Vagina (tissue), 2 donors: Measurements from ENCODE around the gene LMO2.

ENCODE experiments used
- CTCF ChIP-seq, 3 experiments: fragments of 450-650 bp in 2 of 3; fragments of 200-600 bp in 1 of 3; sonication (generic) in 1 of 3; IDR thresholded peaks; one replicate each; pipeline ENCODE4 v1.5.1; 2017 to 2019; ENCODE audit warnings: antibody characterized with exemption in 3 of 3, mild to moderate bottlenecking in 2 of 3, moderate library complexity in 2 of 3
- POLR2A ChIP-seq, 2 donors: fragments of 450-650 bp; IDR thresholded peaks; one replicate each; pipeline ENCODE4 v1.6.1; 2017; ENCODE audit warnings: antibody characterized with exemption in 2 of 2, mild to moderate bottlenecking in 2 of 2, moderate library complexity in 2 of 2
- POLR2AphosphoS5 ChIP-seq, 2 donors: sonication (generic); formaldehyde crosslinking; IDR thresholded peaks; one replicate each; pipeline ENCODE4 v1.9.0; 2017; ENCODE audit warnings: antibody characterized with exemption in 2 of 2, mild to moderate bottlenecking in 2 of 2, low read depth in 1 of 2; ENCODE audit not compliant: insufficient read depth in 1 of 2

GRCh38 chr11:33935005-33935404 lies 43.1 kb upstream of the LMO2 start:
- TF ChIP-seq POLR2A (IDR thresholded peaks at IDR 0.05) = no peak
- no peak for TF ChIP-seq CTCF (IDR thresholded peaks at IDR 0.05)
- TF ChIP-seq POLR2AphosphoS5 (IDR thresholded peaks at IDR 0.05; ENCODE audit: insufficient read depth in 1 of 2, low read depth in 1 of 2) = no peak
